ENCODE results near the gene GTPBP3.

GRCh38 chr19:17358395-17358794 lies 21.0 kb downstream of the GTPBP3 start:
- TF ChIP-seq, protein P1, sequence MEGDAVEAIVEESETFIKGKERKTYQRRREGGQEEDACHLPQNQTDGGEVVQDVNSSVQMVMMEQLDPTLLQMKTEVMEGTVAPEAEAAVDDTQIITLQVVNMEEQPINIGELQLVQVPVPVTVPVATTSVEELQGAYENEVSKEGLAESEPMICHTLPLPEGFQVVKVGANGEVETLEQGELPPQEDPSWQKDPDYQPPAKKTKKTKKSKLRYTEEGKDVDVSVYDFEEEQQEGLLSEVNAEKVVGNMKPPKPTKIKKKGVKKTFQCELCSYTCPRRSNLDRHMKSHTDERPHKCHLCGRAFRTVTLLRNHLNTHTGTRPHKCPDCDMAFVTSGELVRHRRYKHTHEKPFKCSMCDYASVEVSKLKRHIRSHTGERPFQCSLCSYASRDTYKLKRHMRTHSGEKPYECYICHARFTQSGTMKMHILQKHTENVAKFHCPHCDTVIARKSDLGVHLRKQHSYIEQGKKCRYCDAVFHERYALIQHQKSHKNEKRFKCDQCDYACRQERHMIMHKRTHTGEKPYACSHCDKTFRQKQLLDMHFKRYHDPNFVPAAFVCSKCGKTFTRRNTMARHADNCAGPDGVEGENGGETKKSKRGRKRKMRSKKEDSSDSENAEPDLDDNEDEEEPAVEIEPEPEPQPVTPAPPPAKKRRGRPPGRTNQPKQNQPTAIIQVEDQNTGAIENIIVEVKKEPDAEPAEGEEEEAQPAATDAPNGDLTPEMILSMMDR (IDR thresholded peaks at IDR 0.05 in 2 of 3, conservative IDR thresholded peaks at IDR 0.05 in 1 of 3; ENCODE audit: borderline replicate concordance in 1 of 3, insufficient read depth in 1 of 3, low read depth in 2 of 3, low read length in 2 of 3) = no peak
- TF ChIP-seq, protein P2, sequence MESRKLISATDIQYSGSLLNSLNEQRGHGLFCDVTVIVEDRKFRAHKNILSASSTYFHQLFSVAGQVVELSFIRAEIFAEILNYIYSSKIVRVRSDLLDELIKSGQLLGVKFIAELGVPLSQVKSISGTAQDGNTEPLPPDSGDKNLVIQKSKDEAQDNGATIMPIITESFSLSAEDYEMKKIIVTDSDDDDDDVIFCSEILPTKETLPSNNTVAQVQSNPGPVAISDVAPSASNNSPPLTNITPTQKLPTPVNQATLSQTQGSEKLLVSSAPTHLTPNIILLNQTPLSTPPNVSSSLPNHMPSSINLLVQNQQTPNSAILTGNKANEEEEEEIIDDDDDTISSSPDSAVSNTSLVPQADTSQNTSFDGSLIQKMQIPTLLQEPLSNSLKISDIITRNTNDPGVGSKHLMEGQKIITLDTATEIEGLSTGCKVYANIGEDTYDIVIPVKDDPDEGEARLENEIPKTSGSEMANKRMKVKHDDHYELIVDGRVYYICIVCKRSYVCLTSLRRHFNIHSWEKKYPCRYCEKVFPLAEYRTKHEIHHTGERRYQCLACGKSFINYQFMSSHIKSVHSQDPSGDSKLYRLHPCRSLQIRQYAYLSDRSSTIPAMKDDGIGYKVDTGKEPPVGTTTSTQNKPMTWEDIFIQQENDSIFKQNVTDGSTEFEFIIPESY (IDR thresholded peaks at IDR 0.05; ENCODE audit: extremely low read depth, insufficient replicate concordance, low read length) = no peak
- no peak for TF ChIP-seq EZH2phosphoT487 (IDR thresholded peaks at IDR 0.05; ENCODE audit: borderline replicate concordance)
- no peak for TF ChIP-seq POLR2AphosphoS5 (IDR thresholded peaks at IDR 0.05; ENCODE audit: low read depth, low read length)
- TF ChIP-seq POLR2A (IDR thresholded peaks at IDR 0.05; ENCODE audit: borderline replicate concordance, extremely low read depth, insufficient read depth, insufficient read length) = no peak
- no peak for TF ChIP-seq YY1 (IDR thresholded peaks at IDR 0.05; ENCODE audit: extremely low read depth, insufficient replicate concordance, low read depth, low read length)
- TF ChIP-seq, protein P3, sequence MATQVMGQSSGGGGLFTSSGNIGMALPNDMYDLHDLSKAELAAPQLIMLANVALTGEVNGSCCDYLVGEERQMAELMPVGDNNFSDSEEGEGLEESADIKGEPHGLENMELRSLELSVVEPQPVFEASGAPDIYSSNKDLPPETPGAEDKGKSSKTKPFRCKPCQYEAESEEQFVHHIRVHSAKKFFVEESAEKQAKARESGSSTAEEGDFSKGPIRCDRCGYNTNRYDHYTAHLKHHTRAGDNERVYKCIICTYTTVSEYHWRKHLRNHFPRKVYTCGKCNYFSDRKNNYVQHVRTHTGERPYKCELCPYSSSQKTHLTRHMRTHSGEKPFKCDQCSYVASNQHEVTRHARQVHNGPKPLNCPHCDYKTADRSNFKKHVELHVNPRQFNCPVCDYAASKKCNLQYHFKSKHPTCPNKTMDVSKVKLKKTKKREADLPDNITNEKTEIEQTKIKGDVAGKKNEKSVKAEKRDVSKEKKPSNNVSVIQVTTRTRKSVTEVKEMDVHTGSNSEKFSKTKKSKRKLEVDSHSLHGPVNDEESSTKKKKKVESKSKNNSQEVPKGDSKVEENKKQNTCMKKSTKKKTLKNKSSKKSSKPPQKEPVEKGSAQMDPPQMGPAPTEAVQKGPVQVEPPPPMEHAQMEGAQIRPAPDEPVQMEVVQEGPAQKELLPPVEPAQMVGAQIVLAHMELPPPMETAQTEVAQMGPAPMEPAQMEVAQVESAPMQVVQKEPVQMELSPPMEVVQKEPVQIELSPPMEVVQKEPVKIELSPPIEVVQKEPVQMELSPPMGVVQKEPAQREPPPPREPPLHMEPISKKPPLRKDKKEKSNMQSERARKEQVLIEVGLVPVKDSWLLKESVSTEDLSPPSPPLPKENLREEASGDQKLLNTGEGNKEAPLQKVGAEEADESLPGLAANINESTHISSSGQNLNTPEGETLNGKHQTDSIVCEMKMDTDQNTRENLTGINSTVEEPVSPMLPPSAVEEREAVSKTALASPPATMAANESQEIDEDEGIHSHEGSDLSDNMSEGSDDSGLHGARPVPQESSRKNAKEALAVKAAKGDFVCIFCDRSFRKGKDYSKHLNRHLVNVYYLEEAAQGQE (IDR thresholded peaks at IDR 0.05; ENCODE audit: low read depth) = no peak
- no peak for TF ChIP-seq EGR1 (IDR thresholded peaks at IDR 0.05; ENCODE audit: low read depth)
- TF ChIP-seq, protein P4, sequence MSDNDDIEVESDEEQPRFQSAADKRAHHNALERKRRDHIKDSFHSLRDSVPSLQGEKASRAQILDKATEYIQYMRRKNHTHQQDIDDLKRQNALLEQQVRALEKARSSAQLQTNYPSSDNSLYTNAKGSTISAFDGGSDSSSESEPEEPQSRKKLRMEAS (IDR thresholded peaks at IDR 0.05) = no peak
- no peak; the same call in 1 of the 2 replicates for TF ChIP-seq FOSL1 (IDR thresholded peaks at IDR 0.05; ENCODE audit: low read depth)
- no peak for TF ChIP-seq ZFX (IDR thresholded peaks at IDR 0.05)
- no peak for TF ChIP-seq EZH2 (IDR thresholded peaks at IDR 0.05)
- TF ChIP-seq, protein P5, sequence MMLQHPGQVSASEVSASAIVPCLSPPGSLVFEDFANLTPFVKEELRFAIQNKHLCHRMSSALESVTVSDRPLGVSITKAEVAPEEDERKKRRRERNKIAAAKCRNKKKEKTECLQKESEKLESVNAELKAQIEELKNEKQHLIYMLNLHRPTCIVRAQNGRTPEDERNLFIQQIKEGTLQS (IDR thresholded peaks at IDR 0.05) = no peak
- TF ChIP-seq CEBPB (IDR thresholded peaks at IDR 0.05; ENCODE audit: low read depth) = no peak
